GM13976 (cell line): Measurements from ENCODE around the gene C1QTNF9.
"Not testable (repeated sequence)": the region's sequence is repeated elsewhere in the genome, so short reads cannot be mapped to it uniquely, and the experiment has no call there.

Experiments
- DNase-seq: peaks from one replicate; pipeline ENCODE4 v3.0.0; 2012; ENCODE audit warnings: low spot score
- in situ Hi-C: fragments of 300-500 bp; cut with MboI; formaldehyde crosslinking; loops from one replicate; pipeline ENCODE4 v1.12.0; 2022; ENCODE audit warnings: low sequenced_read_pairs, mixed read lengths, inconsistent platforms; ENCODE audit not compliant: unreplicated experiment
- TF ChIP-seq, protein P1 (sequence below): IDR thresholded peaks from 2 replicates; pipeline ENCODE4 v1.5.1; 2012; ENCODE audit warnings: borderline replicate concordance, mild to moderate bottlenecking; ENCODE audit not compliant: insufficient read depth; ENCODE audit errors: extremely low read depth, missing control alignments, control extremely low read depth

C1QTNF9 gene

DNA sequence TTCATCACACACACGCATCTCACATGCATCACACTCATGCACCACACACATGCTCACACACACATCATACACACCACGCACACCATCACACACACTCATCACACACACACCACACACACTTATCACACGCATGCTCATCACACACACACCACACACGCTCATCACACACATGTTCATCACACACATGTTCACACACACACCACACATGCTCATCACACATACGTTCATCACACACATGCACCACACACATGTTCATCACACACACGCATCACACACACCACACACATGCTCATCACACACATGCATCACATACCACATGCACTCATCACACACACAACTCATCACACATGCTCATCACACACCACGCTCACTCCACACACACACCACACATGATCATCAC, 46.9 kb downstream of the C1QTNF9 start:
- TF ChIP-seq, protein P1, sequence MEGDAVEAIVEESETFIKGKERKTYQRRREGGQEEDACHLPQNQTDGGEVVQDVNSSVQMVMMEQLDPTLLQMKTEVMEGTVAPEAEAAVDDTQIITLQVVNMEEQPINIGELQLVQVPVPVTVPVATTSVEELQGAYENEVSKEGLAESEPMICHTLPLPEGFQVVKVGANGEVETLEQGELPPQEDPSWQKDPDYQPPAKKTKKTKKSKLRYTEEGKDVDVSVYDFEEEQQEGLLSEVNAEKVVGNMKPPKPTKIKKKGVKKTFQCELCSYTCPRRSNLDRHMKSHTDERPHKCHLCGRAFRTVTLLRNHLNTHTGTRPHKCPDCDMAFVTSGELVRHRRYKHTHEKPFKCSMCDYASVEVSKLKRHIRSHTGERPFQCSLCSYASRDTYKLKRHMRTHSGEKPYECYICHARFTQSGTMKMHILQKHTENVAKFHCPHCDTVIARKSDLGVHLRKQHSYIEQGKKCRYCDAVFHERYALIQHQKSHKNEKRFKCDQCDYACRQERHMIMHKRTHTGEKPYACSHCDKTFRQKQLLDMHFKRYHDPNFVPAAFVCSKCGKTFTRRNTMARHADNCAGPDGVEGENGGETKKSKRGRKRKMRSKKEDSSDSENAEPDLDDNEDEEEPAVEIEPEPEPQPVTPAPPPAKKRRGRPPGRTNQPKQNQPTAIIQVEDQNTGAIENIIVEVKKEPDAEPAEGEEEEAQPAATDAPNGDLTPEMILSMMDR, result no peak
- no peak for DNase-seq
- in situ Hi-C loops, result no loop called here

DNA sequence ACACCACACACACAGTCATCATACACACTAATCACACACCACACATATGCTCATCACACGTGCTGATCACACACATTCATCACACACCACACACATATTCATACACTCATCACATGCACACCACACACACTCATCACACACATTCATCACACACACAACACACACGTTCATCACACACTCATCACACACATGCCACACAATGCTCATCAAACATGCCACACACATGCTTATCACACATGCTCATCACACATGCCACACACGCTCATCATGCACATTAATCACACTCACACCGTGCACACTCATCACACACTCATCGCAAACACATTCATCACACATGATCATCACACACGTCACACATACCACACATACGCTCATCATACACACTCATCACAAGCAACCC, 47.5 kb downstream of the C1QTNF9 start:
- in situ Hi-C loops, result no loop called here
- DNase-seq, result no peak
- TF ChIP-seq, protein P1, result no peak

DNA sequence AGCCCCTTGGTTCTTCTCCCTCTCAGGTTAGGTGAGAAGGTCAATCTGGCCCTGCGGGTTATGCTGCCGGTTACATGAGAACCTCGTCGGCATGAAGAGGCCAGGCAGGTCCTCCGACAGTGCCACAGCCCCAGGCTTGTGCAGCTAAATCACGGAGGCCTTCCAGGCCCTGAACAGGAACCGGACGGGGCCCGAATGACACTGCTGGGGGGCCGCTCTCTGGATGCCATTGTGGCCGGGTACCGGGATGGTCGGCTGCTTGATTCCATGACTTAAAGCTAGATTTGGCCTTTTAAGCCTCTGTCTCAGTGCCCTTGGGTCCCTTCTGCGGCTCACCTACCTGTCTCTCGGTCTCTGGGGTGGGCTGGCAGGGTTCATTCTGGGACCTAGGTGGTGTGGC, 48.4 kb downstream of the C1QTNF9 start:
- no peak for DNase-seq
- TF ChIP-seq, protein P1, result no peak
- in situ Hi-C loops, result no loop called here

DNA sequence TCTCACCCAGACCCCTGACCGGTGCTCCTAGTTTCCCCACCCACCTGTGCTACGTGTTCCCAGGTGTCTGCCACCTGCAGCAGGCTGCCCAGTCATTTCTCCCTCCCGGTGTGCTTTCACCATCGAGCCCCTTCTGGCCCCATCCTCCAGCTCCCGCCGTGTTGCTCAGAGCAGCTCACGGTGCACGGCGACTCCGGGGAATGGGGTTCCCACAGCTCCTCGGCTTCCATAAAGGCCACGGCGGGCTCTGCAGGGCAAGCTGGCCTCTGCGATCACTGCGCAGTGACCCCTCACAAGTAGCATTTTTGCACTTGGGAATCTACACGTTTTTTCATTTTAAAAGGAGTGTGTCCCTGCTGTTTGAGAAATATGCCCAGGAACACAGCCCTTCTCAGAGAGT, 49.5 kb downstream of the C1QTNF9 start:
- in situ Hi-C loops, DNase-seq: not testable (repeated sequence)

DNA sequence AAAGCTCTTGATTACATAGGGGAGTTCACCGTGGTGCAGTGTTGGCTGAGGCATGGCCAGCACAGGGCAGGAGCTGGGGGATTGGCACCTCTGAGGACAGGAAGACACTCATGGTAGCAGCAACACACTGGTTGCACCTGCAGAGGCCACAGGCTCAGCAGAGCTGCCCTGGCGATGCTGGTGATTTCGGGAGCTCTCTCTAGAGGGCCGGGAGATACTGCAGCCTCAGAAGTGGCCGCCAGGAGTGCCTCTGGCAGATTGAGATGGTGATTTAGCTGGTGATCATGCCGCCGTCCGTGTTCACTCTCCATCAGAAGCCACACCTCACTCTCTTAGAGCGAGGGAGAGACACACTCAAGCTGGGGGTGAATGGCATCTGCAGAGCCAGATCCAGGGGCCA, 49.9 kb downstream of the C1QTNF9 start:
- DNase-seq, in situ Hi-C loops: not testable (repeated sequence)

DNA sequence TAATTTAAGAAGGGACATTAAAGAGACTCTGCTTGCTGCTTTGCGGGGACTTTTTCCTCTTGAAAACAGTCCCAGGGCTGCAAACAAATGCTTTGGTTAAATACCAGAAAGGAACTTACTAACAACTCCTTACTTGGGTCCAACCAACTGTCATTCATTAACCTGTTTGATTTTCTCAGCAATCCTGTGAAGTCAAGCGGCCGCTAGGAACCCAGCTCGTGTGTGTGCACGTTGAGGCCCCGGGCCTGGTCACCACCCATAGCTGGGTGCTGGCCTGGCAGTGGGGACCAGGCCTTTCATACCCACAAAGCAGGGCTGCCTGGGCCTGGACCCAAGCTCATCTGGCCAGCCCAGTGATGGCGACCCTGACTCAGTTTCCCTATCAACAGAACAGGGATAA, 50.7 kb downstream of the C1QTNF9 start:
- in situ Hi-C loops, result no loop called here
- DNase-seq, result no peak
- TF ChIP-seq, protein P1, result no peak

DNA sequence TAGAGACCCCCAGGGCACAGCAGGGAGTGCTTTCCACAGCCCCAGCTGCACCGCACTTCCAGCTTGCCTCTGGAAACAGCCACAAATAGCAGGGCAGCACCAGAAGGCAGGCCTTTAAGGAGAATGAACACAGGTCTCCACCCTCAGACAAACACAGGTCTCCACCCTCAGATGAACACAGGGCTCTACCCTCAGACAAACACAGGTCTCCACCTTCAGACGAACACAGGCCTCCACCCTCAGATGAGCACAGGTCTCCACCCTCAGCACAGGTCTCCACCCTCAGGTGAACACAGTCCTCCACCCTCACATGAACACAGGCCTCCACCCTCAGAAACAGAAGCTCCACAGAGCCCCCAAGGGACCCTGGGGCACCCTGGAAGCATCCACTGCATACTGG, 51.7 kb downstream of the C1QTNF9 start:
- TF ChIP-seq, protein P1, result no peak
- DNase-seq, result no peak
- in situ Hi-C loops, result no loop called here

DNA sequence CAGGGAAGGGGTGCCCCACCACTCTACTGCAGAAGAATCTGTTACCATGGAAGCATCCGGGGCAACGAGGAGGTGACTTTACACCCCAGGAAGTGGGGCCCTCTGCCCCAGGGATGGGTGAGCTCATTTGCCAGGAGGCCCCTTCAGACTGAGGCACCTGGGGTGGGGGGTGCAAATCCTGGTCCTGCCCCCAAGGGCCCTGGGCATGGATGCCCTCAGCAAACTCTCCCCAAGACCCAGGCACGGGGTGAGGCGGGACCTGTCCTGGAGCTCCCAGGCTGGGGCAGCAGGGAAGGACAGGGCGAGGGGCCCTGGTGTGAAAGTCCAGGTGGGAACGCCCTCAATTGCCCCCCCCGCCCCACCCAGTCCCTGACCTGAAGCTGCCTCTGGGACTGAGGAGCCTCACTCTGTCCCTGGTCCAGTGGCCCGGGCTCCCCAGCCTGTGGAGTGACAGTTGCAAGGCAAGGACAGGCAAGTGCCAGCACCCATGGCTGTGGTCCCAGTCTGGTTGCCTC, 52.5 kb downstream of the C1QTNF9 start:
- TF ChIP-seq, protein P1, result no peak

More for the DNA sequence above, 52.5 kb downstream of the C1QTNF9 start:
- in situ Hi-C loops, result no loop called here
- no peak for DNase-seq
